Activated T-cell treated with anti-CD3 and anti-CD28 coated beads for 24 hours (primary cell): ENCODE results near the gene SMTN.

Source experiments
- DNase-seq: peaks from one replicate; pipeline ENCODE4 v3.0.0-alpha.2; 2020; ENCODE audit warnings: low read depth

Gene SMTN

GRCh38 chr22:31127181-31127772 is 46.2 kb downstream of the SMTN start:
- DNase-seq: no peak

GRCh38 chr22:31128156-31128555 is 47.0 kb downstream of the SMTN start:
- no peak for DNase-seq

- DNase-seq: no peak
Measured at GRCh38 chr22:31130873-31131272, 49.8 kb downstream of the SMTN start.

GRCh38 chr22:31133911-31134310 is 52.8 kb downstream of the SMTN start:
- no peak for DNase-seq

- DNase-seq: no peak
Measured at GRCh38 chr22:31134688-31135087, 53.6 kb downstream of the SMTN start.

- no peak for DNase-seq
Measured at GRCh38 chr22:31135706-31136105, 54.6 kb downstream of the SMTN start.

- DNase-seq: no peak
Measured at GRCh38 chr22:31136155-31136554, 55.0 kb downstream of the SMTN start.

- DNase-seq: no peak
Measured at GRCh38 chr22:31136711-31137110, 55.6 kb downstream of the SMTN start.

GRCh38 chr22:31137721-31138120 is 56.6 kb downstream of the SMTN start:
- DNase-seq: no peak

- no peak for DNase-seq
Measured at GRCh38 chr22:31138126-31138525, 57.0 kb downstream of the SMTN start.

GRCh38 chr22:31139066-31139465 is 57.9 kb downstream of the SMTN start:
- no peak for DNase-seq

- no peak for DNase-seq
Measured at GRCh38 chr22:31139866-31140716, 59.0 kb downstream of the SMTN start, which contains the start of gene PLA2G3. Gene PLA2G3, minus strand, starts transcription at chr22:31140508. Its CDS starts 154 bp downstream, at chr22:31140354.

- DNase-seq: no peak
Measured at GRCh38 chr22:31140746-31141145, 59.6 kb downstream of the SMTN start.

- DNase-seq: no peak
Measured at GRCh38 chr22:31141551-31141950, 60.4 kb downstream of the SMTN start.

- DNase-seq: no peak
Measured at GRCh38 chr22:31142285-31142684, 61.2 kb downstream of the SMTN start.

GRCh38 chr22:31143038-31143437 is 61.9 kb downstream of the SMTN start:
- no peak for DNase-seq

- DNase-seq: no peak
Measured at GRCh38 chr22:31143537-31143936, 62.4 kb downstream of the SMTN start.

GRCh38 chr22:31144223-31144622 is 63.1 kb downstream of the SMTN start:
- DNase-seq: no peak

- no peak for DNase-seq
Measured at GRCh38 chr22:31148488-31148887, 67.4 kb downstream of the SMTN start.

GRCh38 chr22:31148953-31149627 is 68.0 kb downstream of the SMTN start:
- DNase-seq: no peak

- DNase-seq: no peak
Measured at GRCh38 chr22:31150615-31151014, 69.5 kb downstream of the SMTN start.

GRCh38 chr22:31151872-31152271 is 70.8 kb downstream of the SMTN start:
- no peak for DNase-seq

GRCh38 chr22:31153357-31153756 is 72.2 kb downstream of the SMTN start:
- DNase-seq: no peak
